OCI-LY7 (cell line): ENCODE measurements around the gene HLA-B. TPM values are rescaled to one million over a fixed set of nuclear protein-coding genes. Genes with fewer than 3 reads are reported as not detected.
"Not testable (repeated sequence)": the region's sequence is repeated elsewhere in the genome, so short reads cannot be mapped to it uniquely, and the experiment has no call there.

Source experiments
- BruUV-seq: library from RNA; stranded (reverse); fragments of 400-500 nt; replicated peaks from 2 replicates; lab custom pipeline; 2021; lab: Mats Ljungman, UMichigan
- CTCF ChIA-PET: fragments of 300-600 bp; sonication (Branson Sonifier 250); formaldehyde crosslinking; loops from one replicate; lab custom pipeline; 2022; ENCODE audit warnings: antibody characterized with exemption; ENCODE audit not compliant: unreplicated experiment; lab: Charles Lee
- POLR2A ChIA-PET: fragments of 300-600 bp; sonication (Branson Sonifier 250); formaldehyde crosslinking; loops from one replicate; lab custom pipeline; 2022; ENCODE audit warnings: antibody characterized with exemption; lab: Charles Lee
- DNase-seq: peaks from one replicate; pipeline ENCODE4 v3.0.0-alpha.2; 2015; ENCODE audit warnings: low spot score
- H2AFZ ChIP-seq: fragments of 200-600 bp; sonication (generic), shearing (Covaris generic); 2 replicates; pipeline ENCODE4 v1.6.1; 2014; ENCODE audit warnings: mild to moderate bottlenecking, antibody characterized with exemption, low read length, moderate library complexity
- H3K27ac ChIP-seq: fragments of 200-600 bp; sonication (generic); 2 replicates; pipeline ENCODE4 v1.5.1; 2014; ENCODE audit warnings: mixed run types, low read depth, mild to moderate bottlenecking, moderate library complexity, low read length, inconsistent platforms; ENCODE audit not compliant: poor library complexity, severe bottlenecking
- H3K36me3 ChIP-seq: fragments of 200-600 bp; sonication (generic); 2 replicates; pipeline ENCODE4 v1.6.1; 2014; ENCODE audit warnings: mild to moderate bottlenecking, antibody characterized with exemption, low read length, moderate library complexity, mixed read lengths; ENCODE audit not compliant: insufficient read depth
- H3K4me1 ChIP-seq: fragments of 200-600 bp; sonication (generic); 2 replicates; pipeline ENCODE4 v1.5.1; 2014; ENCODE audit warnings: mild to moderate bottlenecking, low read length; ENCODE audit not compliant: insufficient read depth, poor library complexity, severe bottlenecking
- H3K4me2 ChIP-seq: fragments of 200-600 bp; sonication (generic); 2 replicates; pipeline ENCODE4 v1.6.1; 2014; ENCODE audit warnings: mild to moderate bottlenecking, low read length
- H3K4me3 ChIP-seq: fragments of 200-600 bp; sonication (generic); 2 replicates; pipeline ENCODE4 v1.5.1; 2014; ENCODE audit warnings: mild to moderate bottlenecking, low read depth, low read length; ENCODE audit not compliant: poor library complexity, severe bottlenecking
- H3K79me2 ChIP-seq: fragments of 200-600 bp; sonication (generic); 2 replicates; pipeline ENCODE4 v1.6.1; 2016; ENCODE audit warnings: low read depth, mild to moderate bottlenecking, low read length, moderate library complexity, mixed read lengths; ENCODE audit not compliant: insufficient read depth
- H3K9me2 ChIP-seq: fragments of 200-600 bp; sonication (generic); 2 replicates; pipeline ENCODE4 v1.6.1; 2016; ENCODE audit warnings: mild to moderate bottlenecking, low read length, mixed read lengths; ENCODE audit not compliant: insufficient read depth
- H3K9me3 ChIP-seq: fragments of 200-600 bp; sonication (generic); 2 replicates; pipeline ENCODE4 v1.6.1; 2014; ENCODE audit warnings: mild to moderate bottlenecking, mixed run types, low read length, mixed read lengths
- H4K20me1 ChIP-seq: fragments of 200-600 bp; sonication (generic); 2 replicates; pipeline ENCODE4 v1.6.1; 2014; ENCODE audit warnings: mild to moderate bottlenecking, antibody characterized with exemption, low read length, moderate library complexity, mixed read lengths; ENCODE audit not compliant: insufficient read depth
- EZH2phosphoT487 ChIP-seq: fragments of 200-600 bp; sonication (generic); IDR thresholded peaks from 2 replicates; pipeline ENCODE4 v1.6.1; 2018; ENCODE audit warnings: low read depth, borderline replicate concordance, mild to moderate bottlenecking, mixed run types, antibody characterized with exemption, low read length, moderate library complexity, mixed read lengths
- intact Hi-C: fragments of 100-400 bp; cut with micrococcal nuclease; formaldehyde crosslinking; loops from one replicate; pipeline ENCODE4 v1.10.0; 2022; ENCODE audit not compliant: unreplicated experiment
- total RNA-seq, 2 experiments: library from RNA; depleted of rRNA in 1 of 2; stranded (reverse); fragments of >200 nt in 1 of 2; shearing (Covaris generic) in 1 of 2; gene quantifications; 2 replicates each; pipeline ENCODE4 v1.2.3, GENCODE V29; 2014 to 2022
- TF ChIP-seq, protein P1 (sequence below): fragments of 200-600 bp; sonication (generic); conservative IDR thresholded peaks from 2 replicates; pipeline ENCODE4 v1.5.1; 2014; ENCODE audit warnings: mild to moderate bottlenecking, antibody characterized with exemption, low read length, moderate library complexity, mixed read lengths

Gene HLA-B
- total RNA-seq, 2 experiments from 2014 or later, result 238 to 258 TPM

DNA sequence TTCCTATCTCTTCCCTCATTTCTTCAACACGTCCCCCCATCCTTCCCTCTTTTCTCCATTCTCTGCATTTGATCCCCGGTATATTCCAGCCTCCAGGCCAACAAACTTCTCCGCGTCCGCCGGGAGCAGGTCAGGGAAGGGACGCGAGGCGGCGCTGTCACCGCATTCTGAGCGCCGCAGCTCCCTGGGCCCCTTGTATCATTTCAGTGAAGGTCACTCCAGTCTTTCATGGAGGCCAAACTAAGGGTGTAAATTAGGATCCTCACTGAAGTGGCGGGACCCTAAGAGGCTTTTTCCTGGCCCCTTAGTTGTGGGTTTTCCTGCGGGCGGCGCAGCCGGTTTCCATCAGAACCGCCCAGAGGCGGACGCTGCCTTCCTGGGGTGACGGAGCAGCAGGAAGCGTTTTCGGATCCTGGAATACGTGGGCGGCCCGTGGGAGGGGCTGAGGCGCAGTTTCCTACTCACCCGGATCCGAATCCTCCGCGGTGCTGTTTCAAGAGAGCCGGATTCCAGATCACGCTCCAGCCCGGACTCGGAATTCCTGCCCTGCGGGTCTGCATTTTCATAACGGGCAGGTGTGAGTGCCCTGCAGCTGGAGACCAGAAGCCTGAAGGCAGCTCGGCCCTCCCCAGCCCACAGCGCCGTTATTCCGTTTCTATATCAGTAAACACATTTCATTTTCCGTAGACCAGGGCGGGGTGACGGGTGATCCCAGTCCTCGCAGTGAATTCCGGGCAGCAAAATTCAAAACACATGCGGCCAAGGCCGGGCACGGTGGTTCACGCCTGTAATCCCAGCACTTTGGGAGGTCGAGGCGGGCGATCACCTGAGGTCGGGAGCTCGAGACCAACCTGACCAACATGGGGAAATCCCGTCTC lies 42.8 kb upstream of the HLA-B start:
- H3K27ac ChIP-seq, result peak overlapping the region; percentile 58
- H3K4me3 ChIP-seq, result peak overlapping the region; percentile 79
- peak overlapping the region; percentile 99 for H3K4me2 ChIP-seq
- 0 out of 2 replicates have a peak, but pooled peaks cover 11% of the 10 kb centered on the region for H4K20me1 ChIP-seq
- POLR2A ChIA-PET, result interaction anchor here (0.7 to 1.7 kb wide), 5 partner anchors 18 to 98 kb away, joined by 3 to 6 read pairs (median 4); partner anchors contain the start of gene MICB
- DNase-seq, result peak; percentile 73
- H3K36me3 ChIP-seq, result peaks cover 6% of the 10 kb centered on the region; the same call in 1 of the 2 replicates
- H2AFZ ChIP-seq, result peak overlapping the region; percentile 76
- H3K9me3 ChIP-seq, result no peaks in the 10 kb centered on the region
- BruUV-seq, result no TSS peak
- TF ChIP-seq, protein P1, sequence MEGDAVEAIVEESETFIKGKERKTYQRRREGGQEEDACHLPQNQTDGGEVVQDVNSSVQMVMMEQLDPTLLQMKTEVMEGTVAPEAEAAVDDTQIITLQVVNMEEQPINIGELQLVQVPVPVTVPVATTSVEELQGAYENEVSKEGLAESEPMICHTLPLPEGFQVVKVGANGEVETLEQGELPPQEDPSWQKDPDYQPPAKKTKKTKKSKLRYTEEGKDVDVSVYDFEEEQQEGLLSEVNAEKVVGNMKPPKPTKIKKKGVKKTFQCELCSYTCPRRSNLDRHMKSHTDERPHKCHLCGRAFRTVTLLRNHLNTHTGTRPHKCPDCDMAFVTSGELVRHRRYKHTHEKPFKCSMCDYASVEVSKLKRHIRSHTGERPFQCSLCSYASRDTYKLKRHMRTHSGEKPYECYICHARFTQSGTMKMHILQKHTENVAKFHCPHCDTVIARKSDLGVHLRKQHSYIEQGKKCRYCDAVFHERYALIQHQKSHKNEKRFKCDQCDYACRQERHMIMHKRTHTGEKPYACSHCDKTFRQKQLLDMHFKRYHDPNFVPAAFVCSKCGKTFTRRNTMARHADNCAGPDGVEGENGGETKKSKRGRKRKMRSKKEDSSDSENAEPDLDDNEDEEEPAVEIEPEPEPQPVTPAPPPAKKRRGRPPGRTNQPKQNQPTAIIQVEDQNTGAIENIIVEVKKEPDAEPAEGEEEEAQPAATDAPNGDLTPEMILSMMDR, result peak; percentile 90
- no peak for TF ChIP-seq EZH2phosphoT487
- CTCF ChIA-PET, result interaction anchor here (0.7 to 1.0 kb wide), 2 partner anchors 43 to 210 kb away, joined by 3 to 4 read pairs; no protein-coding TSS in a partner anchor
- peaks cover 25% of the 10 kb centered on the region for H3K4me1 ChIP-seq
- no peaks in the 10 kb centered on the region for H3K9me2 ChIP-seq
- intact Hi-C loops, result loop anchor here (1.0 to 10.0 kb wide), 4 partner anchors 41 to 185 kb away; partner anchors contain the start of genes DDX39B, LST1 and LTB
- H3K79me2 ChIP-seq, result peaks cover 39% of the 10 kb centered on the region; the same call in 1 of the 2 replicates

DNA sequence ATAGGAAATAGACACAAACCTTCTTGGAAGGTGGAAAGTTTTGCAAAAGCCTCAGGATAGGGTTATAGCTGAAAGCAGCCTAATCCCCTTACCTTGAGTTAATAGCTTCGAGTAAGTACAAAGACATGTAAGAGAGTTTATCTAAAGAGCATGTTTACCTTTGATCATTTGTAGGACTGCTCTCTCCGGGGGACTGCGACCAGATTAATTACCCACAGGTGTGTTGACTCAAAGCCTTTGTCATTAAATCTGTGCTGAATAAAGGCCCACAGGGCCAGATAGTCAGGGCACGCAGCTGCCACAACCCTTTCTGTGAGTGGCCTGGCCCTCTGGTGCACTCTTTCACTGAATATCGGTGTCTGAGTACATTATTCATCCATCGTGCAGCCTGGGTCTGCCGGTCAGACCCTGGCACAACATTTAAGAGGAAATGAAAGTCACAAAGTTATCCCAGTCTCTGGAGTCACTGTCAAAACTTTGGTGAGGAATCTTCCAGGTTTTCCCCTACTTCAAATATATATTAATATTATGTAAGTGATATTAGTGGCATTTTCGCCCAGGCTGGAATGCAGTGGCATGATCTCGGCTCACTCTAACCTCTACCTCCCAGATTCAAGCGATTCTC lies 41.0 kb upstream of the HLA-B start:
- H3K4me1 ChIP-seq, result peaks cover 18% of the 10 kb centered on the region
- ChIA-PET CTCF (no interaction called here), POLR2A (interaction anchor here (1.2 kb wide), 1 partner anchor 29 kb away, joined by 3 read pairs; no protein-coding TSS in a partner anchor)
- no peak for TF ChIP-seq EZH2phosphoT487
- TF ChIP-seq, protein P1, result no peak
- no peaks in the 10 kb centered on the region for H3K9me3 ChIP-seq
- H3K9me2 ChIP-seq, result no peaks in the 10 kb centered on the region
- no peak for DNase-seq
- H3K4me3 ChIP-seq, result no peak overlapping the region
- H2AFZ ChIP-seq, result no peak overlapping the region
- H4K20me1 ChIP-seq, result 0 out of 2 replicates have a peak, but pooled peaks cover 9% of the 10 kb centered on the region
- peaks cover 6% of the 10 kb centered on the region; the same call in 1 of the 2 replicates for H3K36me3 ChIP-seq
- BruUV-seq, result no TSS peak
- no peak overlapping the region for H3K27ac ChIP-seq
- peaks cover 26% of the 10 kb centered on the region; the same call in 1 of the 2 replicates for H3K79me2 ChIP-seq
- intact Hi-C loops, result no loop called here
- H3K4me2 ChIP-seq, result no peak overlapping the region

DNA sequence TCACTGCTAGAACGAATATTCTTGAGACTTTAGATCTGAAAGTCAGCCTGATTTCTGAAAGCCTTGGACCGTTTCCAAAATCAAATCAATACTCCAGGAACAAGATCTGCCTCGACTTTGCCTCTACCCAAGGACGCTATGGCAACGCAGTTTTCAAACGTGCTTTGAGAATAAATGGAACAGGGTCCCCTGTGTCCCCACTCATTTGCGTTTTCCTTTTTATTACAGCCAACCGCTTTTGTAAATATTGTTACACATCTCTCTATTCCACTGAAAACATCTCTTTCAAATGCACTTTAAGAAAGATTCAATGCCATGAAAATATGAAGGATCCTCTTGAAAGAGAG lies 40.1 kb upstream of the HLA-B start:
- H3K27ac ChIP-seq, H2AFZ ChIP-seq, H3K9me2 ChIP-seq, CTCF ChIA-PET, BruUV-seq, H3K36me3 ChIP-seq, H3K4me3 ChIP-seq, H4K20me1 ChIP-seq, H3K9me3 ChIP-seq, DNase-seq, H3K4me2 ChIP-seq, intact Hi-C loops: not testable (repeated sequence)
- Histone ChIP-seq H3K79me2 (peaks cover 17% of the 10 kb centered on the region; the same call in 1 of the 2 replicates), H3K4me1 (peaks cover 10% of the 10 kb centered on the region)
- POLR2A ChIA-PET, result interaction anchor here (1.2 kb wide), 1 partner anchor 30 kb away, joined by 3 read pairs; no protein-coding TSS in a partner anchor
